ENCODE data around the gene TNFRSF25.

The TNFRSF25 gene

GRCh38 chr1:6511056-6511455, 45.1 kb upstream of the TNFRSF25 start:
- no peak for DNase-seq (ENCODE audit: extremely low read depth, low read depth)
- TF ChIP-seq, protein P1, sequence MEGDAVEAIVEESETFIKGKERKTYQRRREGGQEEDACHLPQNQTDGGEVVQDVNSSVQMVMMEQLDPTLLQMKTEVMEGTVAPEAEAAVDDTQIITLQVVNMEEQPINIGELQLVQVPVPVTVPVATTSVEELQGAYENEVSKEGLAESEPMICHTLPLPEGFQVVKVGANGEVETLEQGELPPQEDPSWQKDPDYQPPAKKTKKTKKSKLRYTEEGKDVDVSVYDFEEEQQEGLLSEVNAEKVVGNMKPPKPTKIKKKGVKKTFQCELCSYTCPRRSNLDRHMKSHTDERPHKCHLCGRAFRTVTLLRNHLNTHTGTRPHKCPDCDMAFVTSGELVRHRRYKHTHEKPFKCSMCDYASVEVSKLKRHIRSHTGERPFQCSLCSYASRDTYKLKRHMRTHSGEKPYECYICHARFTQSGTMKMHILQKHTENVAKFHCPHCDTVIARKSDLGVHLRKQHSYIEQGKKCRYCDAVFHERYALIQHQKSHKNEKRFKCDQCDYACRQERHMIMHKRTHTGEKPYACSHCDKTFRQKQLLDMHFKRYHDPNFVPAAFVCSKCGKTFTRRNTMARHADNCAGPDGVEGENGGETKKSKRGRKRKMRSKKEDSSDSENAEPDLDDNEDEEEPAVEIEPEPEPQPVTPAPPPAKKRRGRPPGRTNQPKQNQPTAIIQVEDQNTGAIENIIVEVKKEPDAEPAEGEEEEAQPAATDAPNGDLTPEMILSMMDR (IDR thresholded peaks at IDR 0.05; ENCODE audit: low read depth, low read length) = no peak

DNA sequence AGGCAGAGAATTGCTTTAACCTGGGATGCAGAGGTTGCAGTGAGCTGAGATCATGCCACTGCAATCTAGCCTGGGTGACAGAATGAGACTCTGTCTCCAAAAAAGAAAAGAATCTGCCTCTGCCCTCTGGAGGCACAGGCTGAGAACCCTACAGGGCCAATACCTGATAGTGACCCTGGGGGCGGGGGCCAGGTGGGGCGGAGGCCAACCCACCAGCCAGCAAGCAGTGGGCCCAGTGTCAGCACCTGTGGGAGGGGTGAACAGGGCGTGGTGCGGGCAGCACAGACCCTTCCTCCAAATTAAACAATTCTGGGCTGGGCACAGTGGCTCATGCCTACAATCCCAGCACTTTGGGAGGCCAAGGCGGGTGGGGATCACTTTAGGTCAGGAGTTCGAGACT, 44.5 kb upstream of the TNFRSF25 start:
- no peak for DNase-seq (ENCODE audit: extremely low read depth, low read depth)
- TF ChIP-seq, protein P1 (IDR thresholded peaks at IDR 0.05; ENCODE audit: low read depth, low read length) = no peak

DNA sequence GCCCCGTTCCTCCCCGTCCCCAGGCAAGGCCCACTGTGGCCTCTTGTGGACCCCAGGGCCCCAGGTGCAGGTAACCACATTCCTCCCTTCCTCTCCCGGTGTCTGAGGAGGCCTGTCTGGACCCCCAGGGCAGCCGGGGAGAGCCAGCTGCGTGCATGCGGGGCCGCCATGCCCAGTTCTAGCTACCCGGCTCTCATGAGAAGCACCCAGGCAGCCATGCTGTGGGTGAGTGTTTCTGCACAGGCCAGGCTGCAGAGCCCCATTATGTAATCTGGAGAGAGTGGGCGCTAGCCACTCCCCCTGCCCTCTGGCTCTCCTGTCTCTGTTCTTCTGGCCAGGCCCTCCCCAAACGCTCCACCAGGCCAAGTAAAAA, 43.9 kb upstream of the TNFRSF25 start:
- no peak for DNase-seq (ENCODE audit: extremely low read depth, low read depth)

GRCh38 chr1:6509220-6509918, 43.4 kb upstream of the TNFRSF25 start:
- TF ChIP-seq, protein P1 (IDR thresholded peaks at IDR 0.05; ENCODE audit: low read depth, low read length) = no peak
- DNase-seq (ENCODE audit: extremely low read depth, low read depth) = no peak

More for the DNA sequence above, 43.9 kb upstream of the TNFRSF25 start:
- TF ChIP-seq, protein P1 (IDR thresholded peaks at IDR 0.05; ENCODE audit: low read depth, low read length) = no peak

DNA sequence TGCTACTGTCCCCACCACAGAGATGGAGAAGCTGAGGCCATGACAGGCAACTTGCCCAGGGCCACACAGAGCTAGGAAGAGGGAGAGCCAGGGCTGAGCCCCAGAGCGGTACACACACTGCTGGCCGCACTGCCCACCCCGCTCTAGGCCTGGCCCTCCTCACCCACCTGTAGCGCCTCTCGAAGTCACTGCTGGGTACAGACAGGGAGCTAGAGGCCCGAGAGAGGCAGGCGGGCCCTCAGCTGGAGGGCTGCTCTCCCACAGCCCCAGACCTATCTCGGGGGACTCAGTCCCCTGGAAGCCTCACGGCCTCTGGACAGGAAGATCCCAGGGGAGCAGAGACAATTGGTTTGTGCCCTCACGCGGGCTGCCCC, 42.8 kb upstream of the TNFRSF25 start:
- no peak for DNase-seq (ENCODE audit: extremely low read depth, low read depth)
- TF ChIP-seq, protein P1 (IDR thresholded peaks at IDR 0.05; ENCODE audit: low read depth, low read length) = no peak

GRCh38 chr1:6508154-6508815, 42.3 kb upstream of the TNFRSF25 start:
- no peak for DNase-seq (ENCODE audit: extremely low read depth, low read depth)

DNA sequence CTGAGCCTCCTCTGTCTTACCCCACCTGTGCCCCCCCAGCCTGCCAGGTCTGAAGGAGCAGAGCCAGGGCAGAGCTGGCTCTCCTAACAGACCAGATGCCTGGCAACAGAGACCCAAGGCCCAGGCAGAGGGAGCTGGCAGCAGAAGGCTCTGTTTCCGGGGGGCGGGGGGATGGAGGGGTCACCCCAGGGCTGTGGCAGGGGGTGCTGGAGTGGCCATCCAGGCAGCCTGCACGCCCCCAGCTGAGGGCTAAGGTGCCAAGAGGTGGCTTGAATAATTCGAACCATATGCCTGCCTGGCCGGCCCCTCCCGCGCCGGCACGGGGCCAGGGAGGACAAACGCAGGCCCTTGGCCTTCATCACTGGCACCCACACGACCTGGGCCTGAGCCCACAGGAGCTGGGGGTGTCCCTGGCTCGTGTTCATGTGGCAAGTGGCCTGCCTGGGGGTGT, 41.5 kb upstream of the TNFRSF25 start:
- TF ChIP-seq, protein P1 (IDR thresholded peaks at IDR 0.05; ENCODE audit: low read depth, low read length) = no peak
- DNase-seq (ENCODE audit: extremely low read depth, low read depth) = no peak

More at GRCh38 chr1:6508154-6508815, 42.3 kb upstream of the TNFRSF25 start:
- TF ChIP-seq, protein P1 (IDR thresholded peaks at IDR 0.05; ENCODE audit: low read depth, low read length) = no peak
